OCI-LY3 (cell line): ENCODE data around the gene CDK17.
"Not testable (repeated sequence)": the region's sequence is repeated elsewhere in the genome, so short reads cannot be mapped to it uniquely, and the experiment has no call there.

ENCODE experiments used
- EZH2phosphoT487 ChIP-seq: fragments of 200-600 bp; shearing (Covaris generic); IDR thresholded peaks from 2 replicates; pipeline ENCODE4 v1.6.1; 2018; ENCODE audit warnings: antibody characterized with exemption, mixed run types, low read depth
- TF ChIP-seq, protein P1 (sequence below): fragments of 200-600, 300-600 bp; sonication (generic); IDR thresholded peaks from 2 replicates; pipeline ENCODE4 v1.5.1; 2014; ENCODE audit warnings: antibody characterized with exemption, low read length, low read depth

DNA sequence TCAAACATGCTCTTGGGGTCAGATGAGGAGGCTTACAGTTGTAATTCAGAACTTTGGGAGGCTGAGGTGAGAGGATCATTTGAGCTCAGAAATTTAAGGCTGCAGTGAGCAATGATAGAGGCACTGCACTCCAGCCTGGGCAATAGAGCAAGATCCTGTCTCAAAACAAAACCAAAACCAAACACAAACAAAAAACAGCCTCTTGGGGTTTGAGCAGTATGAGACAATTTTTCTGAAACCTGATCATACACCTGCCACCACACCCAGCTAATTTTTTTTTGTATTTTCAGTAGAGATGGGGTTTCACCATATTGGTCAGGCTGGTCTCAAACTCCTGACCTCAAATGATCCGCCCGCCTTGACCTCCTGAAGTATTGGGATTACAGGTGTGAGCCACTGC is 17.4 kb upstream of the CDK17 start:
- TF ChIP-seq, protein P1, sequence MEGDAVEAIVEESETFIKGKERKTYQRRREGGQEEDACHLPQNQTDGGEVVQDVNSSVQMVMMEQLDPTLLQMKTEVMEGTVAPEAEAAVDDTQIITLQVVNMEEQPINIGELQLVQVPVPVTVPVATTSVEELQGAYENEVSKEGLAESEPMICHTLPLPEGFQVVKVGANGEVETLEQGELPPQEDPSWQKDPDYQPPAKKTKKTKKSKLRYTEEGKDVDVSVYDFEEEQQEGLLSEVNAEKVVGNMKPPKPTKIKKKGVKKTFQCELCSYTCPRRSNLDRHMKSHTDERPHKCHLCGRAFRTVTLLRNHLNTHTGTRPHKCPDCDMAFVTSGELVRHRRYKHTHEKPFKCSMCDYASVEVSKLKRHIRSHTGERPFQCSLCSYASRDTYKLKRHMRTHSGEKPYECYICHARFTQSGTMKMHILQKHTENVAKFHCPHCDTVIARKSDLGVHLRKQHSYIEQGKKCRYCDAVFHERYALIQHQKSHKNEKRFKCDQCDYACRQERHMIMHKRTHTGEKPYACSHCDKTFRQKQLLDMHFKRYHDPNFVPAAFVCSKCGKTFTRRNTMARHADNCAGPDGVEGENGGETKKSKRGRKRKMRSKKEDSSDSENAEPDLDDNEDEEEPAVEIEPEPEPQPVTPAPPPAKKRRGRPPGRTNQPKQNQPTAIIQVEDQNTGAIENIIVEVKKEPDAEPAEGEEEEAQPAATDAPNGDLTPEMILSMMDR: not testable (repeated sequence)
- TF ChIP-seq EZH2phosphoT487: not testable (repeated sequence)
